ENCODE data around the gene IL17B. TPM values are rescaled to one million over a fixed set of nuclear protein-coding genes. Genes with fewer than 3 reads are reported as not detected.

Gene IL17B
- total and polyA plus RNA-seq, 2 experiments from 2014 or later, result 0.43 TPM; not detected in 1

DNA sequence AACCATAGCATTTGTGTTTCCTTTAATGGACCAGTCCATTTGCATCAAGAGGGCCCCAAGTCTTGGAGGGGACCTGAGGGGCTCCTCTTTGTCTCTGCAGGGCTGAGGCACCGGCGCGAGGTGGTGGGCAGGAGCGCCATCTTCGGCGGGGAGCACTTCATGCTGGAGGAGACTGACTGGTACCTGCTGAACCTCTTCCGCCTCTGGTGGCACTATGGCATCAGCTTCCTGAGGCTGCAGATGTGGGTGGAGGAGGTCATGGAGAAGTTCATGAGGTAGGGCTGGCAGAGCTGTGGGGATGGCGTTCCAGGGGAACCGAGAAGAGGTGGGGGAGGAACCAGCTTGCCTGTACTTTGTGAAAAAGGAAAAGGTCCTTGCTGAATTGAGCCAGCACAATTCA is 15.2 kb downstream of the IL17B start:
- WGBS, 2 experiments (ENCODE audit: low coverage in 1 of 2, low lambda C conversion rate in 2 of 2, missing lambda C conversion rate in 2 of 2), result 96 to 99% methylated on average over 9 of the region's 9 CpGs
- no peaks in the 10 kb centered on the region for H3K79me2 ChIP-seq (ENCODE audit: insufficient read depth)
- in situ Hi-C loops (cut with MboI), result no loop called here

GRCh38 chr5:149363358-149363757 is 15.7 kb downstream of the IL17B start:
- H3K4me1 ChIP-seq (ENCODE audit: insufficient read depth), result no peaks in the 10 kb centered on the region

More for the DNA sequence above, 15.2 kb downstream of the IL17B start:
- no peak overlapping the region for H3K9ac ChIP-seq
- H3K27ac ChIP-seq, result no peak overlapping the region
- no peak overlapping the region for H3K4me2 ChIP-seq (ENCODE audit: unreplicated experiment)
- H3F3A ChIP-seq (ENCODE audit: insufficient read depth), result no peaks in the 10 kb centered on the region
- no peak overlapping the region for H3K4me3 ChIP-seq
- no peak for TF ChIP-seq EZH2phosphoT487 (IDR thresholded peaks at IDR 0.05; ENCODE audit: insufficient read depth, low read depth)
- no peak for TF ChIP-seq EZH2 (IDR thresholded peaks at IDR 0.05; ENCODE audit: insufficient read depth, poor library complexity, severe bottlenecking)
- no peaks in the 10 kb centered on the region for H3K9me3 ChIP-seq (ENCODE audit: low read depth)
- H3K27me3 ChIP-seq (replicated peaks; ENCODE audit: insufficient read depth), result no peaks in the 10 kb centered on the region
- no peak for DNase-seq
- H3K9me2 ChIP-seq (ENCODE audit: insufficient read depth), result no peaks in the 10 kb centered on the region
- H4K20me1 ChIP-seq (ENCODE audit: insufficient read depth), result no peaks in the 10 kb centered on the region
- H2AFZ ChIP-seq, result no peak overlapping the region
- no peaks in the 10 kb centered on the region for H3K36me3 ChIP-seq (ENCODE audit: low read depth)
- H3K4me1 ChIP-seq (ENCODE audit: insufficient read depth), result no peaks in the 10 kb centered on the region

DNA sequence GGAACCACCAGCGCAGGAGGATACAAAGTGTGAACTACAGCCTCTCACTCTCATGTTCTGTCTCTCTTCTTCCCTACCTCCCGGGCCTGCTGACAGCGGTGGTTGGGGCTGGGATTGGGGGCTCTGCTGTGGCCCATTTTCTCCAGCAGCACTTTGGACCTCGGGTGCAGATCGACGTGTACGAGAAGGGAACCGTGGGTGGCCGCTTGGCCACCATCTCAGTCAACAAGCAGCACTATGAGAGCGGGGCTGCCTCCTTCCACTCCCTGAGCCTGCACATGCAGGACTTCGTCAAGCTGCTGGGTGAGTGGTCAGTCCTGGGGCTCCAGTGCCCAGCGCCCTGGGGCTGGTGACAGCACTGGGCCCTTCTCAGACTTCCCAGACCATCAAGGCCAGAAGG is 16.6 kb downstream of the IL17B start:
- TF ChIP-seq EZH2 (IDR thresholded peaks at IDR 0.05; ENCODE audit: insufficient read depth, poor library complexity, severe bottlenecking), result no peak
- TF ChIP-seq EZH2phosphoT487 (IDR thresholded peaks at IDR 0.05; ENCODE audit: insufficient read depth, low read depth), result no peak
- Histone ChIP-seq H3F3A (ENCODE audit: insufficient read depth) (no peaks in the 10 kb centered on the region), H2AFZ (no peak overlapping the region), H3K27ac (no peak overlapping the region), H3K27me3 (replicated peaks; ENCODE audit: insufficient read depth) (no peaks in the 10 kb centered on the region), H3K4me3 (no peak overlapping the region), H3K79me2 (ENCODE audit: insufficient read depth) (no peaks in the 10 kb centered on the region), H3K9me3 (ENCODE audit: low read depth) (no peaks in the 10 kb centered on the region), H3K9ac (no peak overlapping the region), H3K4me1 (ENCODE audit: insufficient read depth) (no peaks in the 10 kb centered on the region), H3K9me2 (ENCODE audit: insufficient read depth) (no peaks in the 10 kb centered on the region), H3K4me2 (ENCODE audit: unreplicated experiment) (no peak overlapping the region), H3K36me3 (ENCODE audit: low read depth) (no peaks in the 10 kb centered on the region), H4K20me1 (ENCODE audit: insufficient read depth) (no peaks in the 10 kb centered on the region)
- in situ Hi-C loops (cut with MboI), result no loop called here
- DNase-seq, result no peak
- 92 to 93% methylated on average over 12 of the region's 12 CpGs for WGBS, 2 experiments (ENCODE audit: low coverage in 1 of 2, low lambda C conversion rate in 2 of 2, missing lambda C conversion rate in 2 of 2)

More at GRCh38 chr5:149363358-149363757, 15.7 kb downstream of the IL17B start:
- H4K20me1 ChIP-seq (ENCODE audit: insufficient read depth), result no peaks in the 10 kb centered on the region
- H3K27ac ChIP-seq, result no peak overlapping the region
- DNase-seq, result no peak
- H3K9me2 ChIP-seq (ENCODE audit: insufficient read depth), result no peaks in the 10 kb centered on the region
- no peak overlapping the region for H3K4me2 ChIP-seq (ENCODE audit: unreplicated experiment)
- no peaks in the 10 kb centered on the region for H3K9me3 ChIP-seq (ENCODE audit: low read depth)
- no peak overlapping the region for H3K4me3 ChIP-seq
- H3K36me3 ChIP-seq (ENCODE audit: low read depth), result no peaks in the 10 kb centered on the region
- no peak overlapping the region for H3K9ac ChIP-seq
- in situ Hi-C loops (cut with MboI), result no loop called here
- TF ChIP-seq EZH2 (IDR thresholded peaks at IDR 0.05; ENCODE audit: insufficient read depth, poor library complexity, severe bottlenecking), result no peak
- TF ChIP-seq EZH2phosphoT487 (IDR thresholded peaks at IDR 0.05; ENCODE audit: insufficient read depth, low read depth), result no peak
- H2AFZ ChIP-seq, result no peak overlapping the region
- no peaks in the 10 kb centered on the region for H3K27me3 ChIP-seq (replicated peaks; ENCODE audit: insufficient read depth)
- H3K79me2 ChIP-seq (ENCODE audit: insufficient read depth), result no peaks in the 10 kb centered on the region
- H3F3A ChIP-seq (ENCODE audit: insufficient read depth), result no peaks in the 10 kb centered on the region

DNA sequence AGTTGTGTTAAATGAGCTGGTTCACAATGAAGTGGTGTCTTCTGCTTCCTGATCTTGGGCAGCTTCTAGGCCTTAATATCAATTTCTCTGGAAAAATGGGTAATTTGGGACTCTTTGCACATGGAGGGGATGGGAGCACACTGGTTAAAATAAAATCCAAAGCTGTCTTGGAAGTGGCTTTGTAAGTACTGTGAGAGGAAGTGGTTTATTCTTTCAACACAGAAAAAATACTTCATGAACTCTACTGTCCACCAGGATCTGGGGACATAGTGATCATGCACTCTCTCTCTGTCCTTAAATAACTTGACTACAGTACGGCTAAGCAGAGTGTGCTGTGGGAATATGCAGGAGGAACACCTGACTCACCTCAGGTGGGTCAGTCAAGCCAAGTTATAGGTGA is 18.8 kb downstream of the IL17B start:
- Histone ChIP-seq H2AFZ (no peak overlapping the region), H3K4me1 (ENCODE audit: insufficient read depth) (0 out of 2 replicates have a peak, but pooled peaks cover 2% of the 10 kb centered on the region), H3K79me2 (ENCODE audit: insufficient read depth) (no peaks in the 10 kb centered on the region), H3K4me2 (ENCODE audit: unreplicated experiment) (no peak overlapping the region), H3K4me3 (no peak overlapping the region), H3K9me2 (ENCODE audit: insufficient read depth) (no peaks in the 10 kb centered on the region), H3K27ac (no peak overlapping the region), H3K9me3 (ENCODE audit: low read depth) (no peaks in the 10 kb centered on the region), H3K36me3 (ENCODE audit: low read depth) (no peaks in the 10 kb centered on the region), H3K9ac (no peak overlapping the region), H3K27me3 (replicated peaks; ENCODE audit: insufficient read depth) (no peaks in the 10 kb centered on the region), H3F3A (ENCODE audit: insufficient read depth) (peaks cover 13% of the 10 kb centered on the region), H4K20me1 (ENCODE audit: insufficient read depth) (no peaks in the 10 kb centered on the region)
- no peak for DNase-seq
- 89 to 94% methylated on average over 1 of the region's 1 CpG for WGBS, 2 experiments (ENCODE audit: low coverage in 1 of 2, low lambda C conversion rate in 2 of 2, missing lambda C conversion rate in 2 of 2)
- in situ Hi-C loops (cut with MboI), result no loop called here
- TF ChIP-seq EZH2 (IDR thresholded peaks at IDR 0.05; ENCODE audit: insufficient read depth, poor library complexity, severe bottlenecking) (no peak), EZH2phosphoT487 (IDR thresholded peaks at IDR 0.05; ENCODE audit: insufficient read depth, low read depth) (no peak)
